SU-DHL-6 (cell line): Measurements from ENCODE around the gene ELF4.

ENCODE experiments used
- H2AFZ ChIP-seq: fragments of 200-600 bp; sonication (generic); 2 replicates; pipeline ENCODE4 v1.6.1; 2014; ENCODE audit warnings: low read depth, mild to moderate bottlenecking, moderate library complexity, mixed read lengths, antibody characterized with exemption, low read length; ENCODE audit not compliant: severe bottlenecking
- H3F3A ChIP-seq: fragments of 200-600 bp; shearing (Covaris generic); 2 replicates; pipeline ENCODE4 v1.6.0; 2016; ENCODE audit warnings: antibody characterized with exemption, mild to moderate bottlenecking; ENCODE audit not compliant: insufficient read depth
- H3K27ac ChIP-seq: fragments of 200-600 bp; sonication (generic); 2 replicates; pipeline ENCODE4 v1.5.1; 2016; ENCODE audit warnings: low read depth, mild to moderate bottlenecking, low read length, moderate library complexity, mixed read lengths
- H3K27me3 ChIP-seq: fragments of 200-600 bp; sonication (generic), shearing (Covaris generic); 2 replicates; pipeline ENCODE4 v1.6.0; 2014; ENCODE audit warnings: mild to moderate bottlenecking, low read length
- H3K36me3 ChIP-seq: fragments of 200-600 bp; sonication (generic); 2 replicates; pipeline ENCODE4 v1.6.1; 2014; ENCODE audit warnings: mild to moderate bottlenecking, low read length, mixed read lengths
- H3K4me2 ChIP-seq: fragments of 300-600, 200-600 bp; shearing (Covaris generic), sonication (generic); 2 replicates; pipeline ENCODE4 v1.6.0; 2014; ENCODE audit warnings: low read length, low read depth, mild to moderate bottlenecking; ENCODE audit not compliant: poor library complexity, severe bottlenecking
- H3K4me3 ChIP-seq: fragments of 200-600 bp; sonication (generic); 2 replicates; pipeline ENCODE4 v1.5.1; 2014; ENCODE audit warnings: antibody characterized with exemption, low read length, mild to moderate bottlenecking, mixed read lengths; ENCODE audit not compliant: insufficient read depth, poor library complexity, severe bottlenecking
- H3K79me2 ChIP-seq: fragments of 200-600 bp; sonication (generic); 2 replicates; pipeline ENCODE4 v1.6.1; 2014; ENCODE audit warnings: mild to moderate bottlenecking, low read length, moderate library complexity; ENCODE audit not compliant: insufficient read depth
- H3K9ac ChIP-seq: fragments of 200-600 bp; sonication (generic); 2 replicates; pipeline ENCODE4 v1.7.0; 2014; ENCODE audit warnings: mild to moderate bottlenecking, low read length
- H3K9me2 ChIP-seq: fragments of 200-600 bp; sonication (generic); replicated peaks from 2 replicates; pipeline ENCODE4 v1.6.1; 2014; ENCODE audit warnings: low read length; ENCODE audit not compliant: insufficient read depth
- H3K9me3 ChIP-seq: fragments of 200-600 bp; sonication (generic); 2 replicates; pipeline ENCODE4 v1.6.1; 2014; ENCODE audit warnings: low read length, mixed read lengths; ENCODE audit not compliant: insufficient read depth
- H4K20me1 ChIP-seq: fragments of 200-600 bp; sonication (generic); 2 replicates; pipeline ENCODE4 v1.6.1; 2014; ENCODE audit warnings: low read depth, mild to moderate bottlenecking, antibody characterized with exemption, low read length, moderate library complexity, mixed read lengths
- EZH2phosphoT487 ChIP-seq: fragments of 200-600 bp; sonication (generic), shearing (Covaris generic); conservative IDR thresholded peaks from 2 replicates; pipeline ENCODE4 v1.6.1; 2018; ENCODE audit warnings: mild to moderate bottlenecking, antibody characterized with exemption, low read length, moderate library complexity, mixed read lengths
- TF ChIP-seq, protein P1 (sequence below): fragments of 200-600 bp; sonication (generic); IDR thresholded peaks from one replicate; pipeline ENCODE4 v1.5.1; 2017; ENCODE audit warnings: antibody characterized with exemption, mild to moderate bottlenecking, low read length, moderate library complexity; ENCODE audit not compliant: insufficient read depth, poor library complexity, severe bottlenecking

The ELF4 gene

DNA sequence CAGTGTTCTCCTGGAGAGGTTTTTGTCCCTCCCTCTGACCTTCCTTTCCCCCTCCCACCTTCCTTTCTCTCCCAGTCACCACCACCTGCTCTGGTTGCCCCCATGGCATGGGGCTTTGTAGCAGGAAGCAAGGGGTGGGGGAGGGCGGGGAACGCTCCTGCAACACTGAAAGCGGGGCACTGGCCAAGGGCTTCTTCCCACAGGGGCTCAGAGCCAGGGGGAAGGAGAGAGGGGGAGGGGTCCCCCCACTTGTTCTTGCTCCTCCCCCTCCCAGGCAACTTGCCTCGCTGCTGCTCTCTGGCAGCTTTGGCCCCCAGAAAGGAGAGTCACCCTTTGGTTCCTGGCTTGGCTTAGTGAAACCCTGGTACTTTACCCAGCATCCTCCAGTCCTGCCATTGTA is 79.5 kb downstream of the ELF4 start:
- no peaks in the 10 kb centered on the region for H4K20me1 ChIP-seq
- H3K9ac ChIP-seq, result no peak overlapping the region
- H3K4me3 ChIP-seq, result no peak overlapping the region
- no peaks in the 10 kb centered on the region for H3K36me3 ChIP-seq
- no peak overlapping the region for H3K4me2 ChIP-seq
- H3F3A ChIP-seq, result no peaks in the 10 kb centered on the region
- no peaks in the 10 kb centered on the region for H3K9me2 ChIP-seq
- no peaks in the 10 kb centered on the region for H3K27me3 ChIP-seq
- TF ChIP-seq EZH2phosphoT487, result no peak
- TF ChIP-seq, protein P1, sequence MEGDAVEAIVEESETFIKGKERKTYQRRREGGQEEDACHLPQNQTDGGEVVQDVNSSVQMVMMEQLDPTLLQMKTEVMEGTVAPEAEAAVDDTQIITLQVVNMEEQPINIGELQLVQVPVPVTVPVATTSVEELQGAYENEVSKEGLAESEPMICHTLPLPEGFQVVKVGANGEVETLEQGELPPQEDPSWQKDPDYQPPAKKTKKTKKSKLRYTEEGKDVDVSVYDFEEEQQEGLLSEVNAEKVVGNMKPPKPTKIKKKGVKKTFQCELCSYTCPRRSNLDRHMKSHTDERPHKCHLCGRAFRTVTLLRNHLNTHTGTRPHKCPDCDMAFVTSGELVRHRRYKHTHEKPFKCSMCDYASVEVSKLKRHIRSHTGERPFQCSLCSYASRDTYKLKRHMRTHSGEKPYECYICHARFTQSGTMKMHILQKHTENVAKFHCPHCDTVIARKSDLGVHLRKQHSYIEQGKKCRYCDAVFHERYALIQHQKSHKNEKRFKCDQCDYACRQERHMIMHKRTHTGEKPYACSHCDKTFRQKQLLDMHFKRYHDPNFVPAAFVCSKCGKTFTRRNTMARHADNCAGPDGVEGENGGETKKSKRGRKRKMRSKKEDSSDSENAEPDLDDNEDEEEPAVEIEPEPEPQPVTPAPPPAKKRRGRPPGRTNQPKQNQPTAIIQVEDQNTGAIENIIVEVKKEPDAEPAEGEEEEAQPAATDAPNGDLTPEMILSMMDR, result no peak
- no peaks in the 10 kb centered on the region for H3K9me3 ChIP-seq
- H3K79me2 ChIP-seq, result no peaks in the 10 kb centered on the region
- no peak overlapping the region for H2AFZ ChIP-seq
- no peak overlapping the region for H3K27ac ChIP-seq

DNA sequence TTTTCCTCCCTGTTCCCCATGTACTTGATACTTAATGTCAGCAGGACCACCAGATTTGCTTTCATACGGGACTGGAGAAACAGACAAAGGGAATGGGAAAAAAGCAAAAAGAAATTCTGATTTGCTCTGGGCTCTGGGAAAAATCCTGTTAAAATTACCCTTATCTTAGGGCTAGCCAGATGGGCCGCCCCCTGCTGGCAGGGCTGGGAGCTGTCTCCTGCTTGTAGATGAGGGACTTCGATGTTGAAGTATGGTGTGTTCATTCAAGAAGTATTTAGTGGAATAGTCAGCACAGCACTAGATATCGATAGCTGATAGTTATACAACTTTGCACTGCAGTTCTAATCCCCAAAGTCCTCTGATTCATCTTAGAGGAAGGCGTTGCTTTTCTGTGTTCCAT is 82.1 kb downstream of the ELF4 start:
- Histone ChIP-seq H3K9me3 (no peaks in the 10 kb centered on the region), H3K36me3 (no peaks in the 10 kb centered on the region), H3K4me3 (no peak overlapping the region), H2AFZ (no peak overlapping the region), H3K9ac (no peak overlapping the region), H3K9me2 (no peaks in the 10 kb centered on the region), H3K27me3 (no peaks in the 10 kb centered on the region), H3F3A (no peaks in the 10 kb centered on the region), H3K27ac (no peak overlapping the region), H3K79me2 (no peaks in the 10 kb centered on the region), H4K20me1 (no peaks in the 10 kb centered on the region), H3K4me2 (no peak overlapping the region)
- no peak for TF ChIP-seq EZH2phosphoT487
- TF ChIP-seq, protein P1, result peak; percentile 44

DNA sequence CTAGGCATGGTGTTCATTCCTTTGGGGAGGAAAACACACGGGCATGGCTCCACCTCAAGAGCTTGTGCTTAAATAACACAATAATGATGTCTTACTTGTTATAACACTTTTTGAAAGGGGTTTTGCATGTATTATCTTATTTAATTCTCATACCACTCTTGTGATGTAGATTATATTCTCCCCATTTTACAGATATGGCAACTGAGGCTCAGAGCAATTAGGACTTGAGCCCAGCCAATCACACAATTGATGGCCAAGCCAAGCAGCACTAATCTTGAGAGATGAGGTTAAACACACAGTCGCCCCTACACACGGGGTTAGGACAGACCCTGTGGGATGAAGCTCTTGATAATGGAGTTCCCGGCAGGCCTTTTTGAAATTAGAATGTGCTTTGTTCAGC is 82.7 kb downstream of the ELF4 start:
- H3F3A ChIP-seq, result no peaks in the 10 kb centered on the region
- H3K27me3 ChIP-seq, result no peaks in the 10 kb centered on the region

More for the DNA sequence above, 82.7 kb downstream of the ELF4 start:
- no peaks in the 10 kb centered on the region for H3K36me3 ChIP-seq
- H3K79me2 ChIP-seq, result no peaks in the 10 kb centered on the region
- no peak overlapping the region for H2AFZ ChIP-seq
- no peaks in the 10 kb centered on the region for H3K9me2 ChIP-seq
- TF ChIP-seq EZH2phosphoT487, result no peak
- TF ChIP-seq, protein P1, result no peak
- H3K4me3 ChIP-seq, result no peak overlapping the region
- H3K9ac ChIP-seq, result no peak overlapping the region
- H3K27ac ChIP-seq, result no peak overlapping the region
- H3K9me3 ChIP-seq, result no peaks in the 10 kb centered on the region
- no peaks in the 10 kb centered on the region for H4K20me1 ChIP-seq
- H3K4me2 ChIP-seq, result no peak overlapping the region
